Testis (tissue), 5 donors: ENCODE measurements around the gene TRPC5OS. TPM values are rescaled to one million over a fixed set of nuclear protein-coding genes. Genes with fewer than 3 reads are reported as not detected.

Experiments
- DNase-seq: peaks from one replicate; pipeline ENCODE4 v3.0.0-alpha.2; 2019
- H3K27ac ChIP-seq, 2 donors: fragments of 200-600 bp; sonication (generic); one replicate each; pipeline ENCODE4 v1.5.1; 2019
- H3K27me3 ChIP-seq: fragments of 200-600 bp; sonication (generic); one replicate; pipeline ENCODE4 v1.5.1; 2019
- H3K36me3 ChIP-seq: fragments of 200-600 bp; sonication (generic); one replicate; pipeline ENCODE4 v1.5.1; 2017; ENCODE audit warnings: low read depth; ENCODE audit errors: missing control alignments
- H3K4me1 ChIP-seq: fragments of 200-600 bp; sonication (generic); one replicate; pipeline ENCODE4 v1.5.1; 2019
- H3K4me3 ChIP-seq, 2 donors: fragments of 200-600 bp; sonication (generic); one replicate each; pipeline ENCODE4 v1.5.1; 2017 to 2019
- H3K9me3 ChIP-seq: fragments of 200-600 bp; sonication (generic); one replicate; pipeline ENCODE4 v1.5.1; 2017
- POLR2A ChIP-seq: fragments of 450-650 bp; IDR thresholded peaks from one replicate; pipeline ENCODE4 v1.6.1; 2017; ENCODE audit warnings: antibody characterized with exemption, mild to moderate bottlenecking, moderate library complexity
- WGBS, 2 donors: methylation state at CpG; one replicate each; pipeline ENCODE4 v1.1.5; 2018; 5-methylcytosine and 5-hydroxymethylcytosine counted together
- intact Hi-C: fragments of 100-400 bp; cut with DNase I; formaldehyde crosslinking; loops from one replicate; pipeline ENCODE4 v1.15.1; 2023; ENCODE audit warnings: low total_unique reads
- long read RNA-seq, 2 donors: transcript quantifications; one replicate each; lab custom pipeline, GENCODE V29; 2026
- polyA plus RNA-seq: library from polyadenylated mRNA; stranded (reverse); fragments of 350-450 nt; fragmentation: Illumina TruSeq; extraction: RNeasy Lipid Tissue Mini Kit (QIAGEN cat#74804); gene quantifications from one replicate; pipeline ENCODE4 v1.2.3, GENCODE V29; 2014; ENCODE audit warnings: low read depth, low replicate concordance; ENCODE audit not compliant: insufficient read depth
- total RNA-seq, 2 donors: library from RNA; depleted of rRNA; stranded (reverse); fragments of >200 nt; gene quantifications; one replicate each; pipeline ENCODE4 v1.2.3, GENCODE V29; 2016
- TF ChIP-seq, protein P1 (sequence below), 3 experiments: fragments of 450-650 bp in 2 of 3; fragments of 200-600 bp in 1 of 3; sonication (generic) in 1 of 3; IDR thresholded peaks; one replicate each; pipeline ENCODE4 v1.5.1; 2016 to 2019; ENCODE audit warnings: antibody characterized with exemption in 3 of 3, mild to moderate bottlenecking in 2 of 3, moderate library complexity in 1 of 3

Gene TRPC5OS
- total RNA-seq = 100 to 1,000 TPM; 103 to 112 TPM
- 49.8 TPM for polyA plus RNA-seq
- long read RNA-seq, donor 1, transcript TRPC5OS-202 (4 exons, 1,043 nt) = major isoform, 10 of 16 reads
- long read RNA-seq, donor 1, transcript TRPC5OS-203 (4 exons, 955 nt) = minor isoform, 6 of 16 reads
- long read RNA-seq, donor 1, partial matches to known transcripts = 0 of 16 reads
- long read RNA-seq, donor 1, other reads (novel, unspliced or antisense) = 0 of 16 reads
- long read RNA-seq, donor 2, partial matches to known transcripts = 0 of 7 reads
- long read RNA-seq, donor 2, other reads (novel, unspliced or antisense) = 0 of 7 reads

DNA sequence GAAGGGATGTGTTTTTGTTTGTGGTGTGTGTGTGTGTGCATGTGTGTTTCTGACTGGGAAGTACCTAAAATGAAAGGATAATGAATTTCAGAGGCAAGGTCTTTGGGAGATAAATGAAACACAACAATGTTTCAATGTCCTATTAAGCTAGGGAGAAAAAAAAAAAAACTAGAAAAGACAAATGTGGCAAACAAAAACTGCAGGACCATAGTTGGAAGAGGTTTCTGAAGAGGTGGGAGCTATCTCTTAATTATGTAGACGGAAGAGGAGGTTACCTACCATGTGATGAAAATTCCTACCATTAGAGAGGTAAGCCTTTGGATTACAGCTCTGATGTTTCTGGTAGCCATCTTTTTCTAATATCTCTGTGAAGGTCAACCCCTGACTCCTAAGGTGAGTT, at the start of gene TRPC5OS:
TSS of gene TRPC5OS (plus strand) at position 301 of the 400 bp plus-strand sequence. CDS start 25,669 bp downstream, outside the sequence.
- intact Hi-C loops = no loop called here
- no peak for DNase-seq
- peak within 1 kb of the TSS in 1 of 2 donors; percentile 26 for H3K4me3 ChIP-seq
- TF ChIP-seq, protein P1, sequence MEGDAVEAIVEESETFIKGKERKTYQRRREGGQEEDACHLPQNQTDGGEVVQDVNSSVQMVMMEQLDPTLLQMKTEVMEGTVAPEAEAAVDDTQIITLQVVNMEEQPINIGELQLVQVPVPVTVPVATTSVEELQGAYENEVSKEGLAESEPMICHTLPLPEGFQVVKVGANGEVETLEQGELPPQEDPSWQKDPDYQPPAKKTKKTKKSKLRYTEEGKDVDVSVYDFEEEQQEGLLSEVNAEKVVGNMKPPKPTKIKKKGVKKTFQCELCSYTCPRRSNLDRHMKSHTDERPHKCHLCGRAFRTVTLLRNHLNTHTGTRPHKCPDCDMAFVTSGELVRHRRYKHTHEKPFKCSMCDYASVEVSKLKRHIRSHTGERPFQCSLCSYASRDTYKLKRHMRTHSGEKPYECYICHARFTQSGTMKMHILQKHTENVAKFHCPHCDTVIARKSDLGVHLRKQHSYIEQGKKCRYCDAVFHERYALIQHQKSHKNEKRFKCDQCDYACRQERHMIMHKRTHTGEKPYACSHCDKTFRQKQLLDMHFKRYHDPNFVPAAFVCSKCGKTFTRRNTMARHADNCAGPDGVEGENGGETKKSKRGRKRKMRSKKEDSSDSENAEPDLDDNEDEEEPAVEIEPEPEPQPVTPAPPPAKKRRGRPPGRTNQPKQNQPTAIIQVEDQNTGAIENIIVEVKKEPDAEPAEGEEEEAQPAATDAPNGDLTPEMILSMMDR (IDR thresholded peaks at IDR 0.05) = no peak
- TF ChIP-seq POLR2A = no peak
- peak within 1 kb of the TSS in 1 of 2 donors; percentile 8 for H3K27ac ChIP-seq
- 43 to 72% methylated on average over 1 of the region's 1 CpG for WGBS, 2 donors
- H3K9me3 ChIP-seq = no peaks in the 10 kb centered on the region
- no peaks in the 10 kb centered on the region for H3K27me3 ChIP-seq
- no peaks in the 10 kb centered on the region for H3K36me3 ChIP-seq
- no peaks in the 10 kb centered on the region for H3K4me1 ChIP-seq

DNA sequence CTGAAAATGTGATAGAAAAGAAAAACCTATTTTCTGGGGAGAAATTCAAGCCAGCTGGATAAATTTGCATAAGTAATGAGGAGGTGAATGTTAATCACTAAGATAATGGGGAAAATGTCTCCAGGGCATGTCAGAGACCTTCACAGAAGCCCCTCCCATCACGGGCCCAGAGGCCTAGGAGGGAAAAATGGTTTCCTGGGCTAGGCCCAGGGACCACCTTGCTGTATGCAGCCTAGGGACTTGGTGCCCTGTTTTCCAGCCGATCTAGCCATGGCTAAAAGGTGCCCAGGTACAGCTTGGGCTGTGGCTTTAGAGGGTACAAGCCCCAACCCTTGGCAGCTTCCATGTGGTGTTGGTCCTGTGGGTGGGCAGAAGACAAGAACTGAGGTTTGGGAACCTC, 46.6 kb upstream of the TRPC5OS start:
- H3K36me3 ChIP-seq = no peaks in the 10 kb centered on the region
- intact Hi-C loops = no loop called here
- TF ChIP-seq, protein P1 (IDR thresholded peaks at IDR 0.05) = no peak
- no peak for TF ChIP-seq POLR2A
- no peaks in the 10 kb centered on the region for H3K27me3 ChIP-seq
- H3K27ac ChIP-seq = no peak overlapping the region
- H3K9me3 ChIP-seq = no peaks in the 10 kb centered on the region
- DNase-seq = no peak
- 83% methylated on average over 2 of the region's 2 CpGs; no CpG with 5 or more reads in 1 of the 2 donors for WGBS, 2 donors
- no peak overlapping the region for H3K4me3 ChIP-seq
- H3K4me1 ChIP-seq = no peaks in the 10 kb centered on the region

- Histone ChIP-seq H3K4me1 (no peaks in the 10 kb centered on the region), H3K36me3 (no peaks in the 10 kb centered on the region), H3K4me3 (no peak overlapping the region), H3K9me3 (no peaks in the 10 kb centered on the region), H3K27ac (no peak overlapping the region), H3K27me3 (no peaks in the 10 kb centered on the region)
- intact Hi-C loops = no loop called here
- TF ChIP-seq, protein P1 (IDR thresholded peaks at IDR 0.05) = no peak
- no peak for TF ChIP-seq POLR2A
- WGBS, 2 donors = 94 to 96% methylated on average over 2 of the region's 2 CpGs
- DNase-seq = no peak
These were observed 45.4 kb upstream of the TRPC5OS start for GRCh38 chrX:111830571-111830970.

- no peak for TF ChIP-seq POLR2A
- TF ChIP-seq, protein P1 (IDR thresholded peaks at IDR 0.05) = no peak
- DNase-seq = no peak
- intact Hi-C loops = no loop called here
- Histone ChIP-seq H3K4me3 (no peak overlapping the region), H3K4me1 (no peaks in the 10 kb centered on the region), H3K9me3 (no peaks in the 10 kb centered on the region), H3K27me3 (no peaks in the 10 kb centered on the region), H3K36me3 (no peaks in the 10 kb centered on the region), H3K27ac (no peak overlapping the region)
- WGBS, 2 donors = 100% methylated on average over 1 of the region's 1 CpG; no CpG with 5 or more reads in 1 of the 2 donors
These were observed 44.6 kb upstream of the TRPC5OS start for GRCh38 chrX:111831343-111831742.

GRCh38 chrX:111837197-111837596, 38.8 kb upstream of the TRPC5OS start:
- no peaks in the 10 kb centered on the region for H3K36me3 ChIP-seq
- TF ChIP-seq POLR2A = no peak
- TF ChIP-seq, protein P1 (IDR thresholded peaks at IDR 0.05) = no peak
- H3K4me1 ChIP-seq = no peaks in the 10 kb centered on the region
- H3K27me3 ChIP-seq = no peaks in the 10 kb centered on the region
- DNase-seq = no peak
- no peaks in the 10 kb centered on the region for H3K9me3 ChIP-seq
- WGBS, 2 donors = 64 to 86% methylated on average over 1 of the region's 1 CpG
- no peak overlapping the region for H3K27ac ChIP-seq
- intact Hi-C loops = no loop called here
- no peak overlapping the region for H3K4me3 ChIP-seq
